PC-9 (cell line): ENCODE measurements around the gene CLEC18C.

Experiments used
- CTCF ChIP-seq: fragments of 200-600 bp; sonication (generic); conservative IDR thresholded peaks from 2 replicates; pipeline ENCODE4 v1.6.1; 2017; ENCODE audit warnings: mixed run types, antibody characterized with exemption, mild to moderate bottlenecking, moderate library complexity
- EZH2 ChIP-seq: fragments of 200-600 bp; sonication (generic); IDR thresholded peaks from 2 replicates; pipeline ENCODE4 v1.8.0; 2017; ENCODE audit warnings: antibody characterized with exemption, low read depth

GRCh38 chr16:70156207-70156978 is 17.2 kb upstream of the CLEC18C start:
- TF ChIP-seq CTCF (no peak), EZH2 (no peak)
